HEK293 (cell line): ENCODE data around the gene PRMT5.

Experiments used
- FEZF1 ChIP-seq: fragments of 450-650 bp; formaldehyde crosslinking; IDR thresholded peaks from 2 replicates; pipeline ENCODE4 v1.5.1; 2016; ENCODE audit warnings: missing biosample characterization, missing genetic modification characterization
- HIC1 ChIP-seq: fragments of 450-650 bp; formaldehyde crosslinking; IDR thresholded peaks from 2 replicates; pipeline ENCODE4 v1.5.1; 2016; ENCODE audit warnings: missing biosample characterization, missing genetic modification characterization
- OSR2 ChIP-seq: fragments of 450-650 bp; formaldehyde crosslinking; IDR thresholded peaks from 2 replicates; pipeline ENCODE4 v1.5.1; 2016; ENCODE audit warnings: missing biosample characterization, missing genetic modification characterization
- SETDB1 ChIP-seq: IDR thresholded peaks from one replicate; pipeline ENCODE4 v1.6.1; 2017; ENCODE audit warnings: mild to moderate bottlenecking, low read length, moderate library complexity, mixed read lengths; ENCODE audit not compliant: insufficient read length
- YY1 ChIP-seq: fragments of 450-650 bp; formaldehyde crosslinking; IDR thresholded peaks from 2 replicates; pipeline ENCODE4 v1.5.1; 2018; ENCODE audit warnings: missing biosample characterization, missing genetic modification characterization
- YY2 ChIP-seq: fragments of 450-650 bp; formaldehyde crosslinking; IDR thresholded peaks from 2 replicates; pipeline ENCODE4 v1.5.1; 2016; ENCODE audit warnings: missing biosample characterization, missing genetic modification characterization
- ZBTB21 ChIP-seq: fragments of 450-650 bp; formaldehyde crosslinking; IDR thresholded peaks from 2 replicates; pipeline ENCODE4 v1.5.1; 2017; ENCODE audit warnings: missing biosample characterization, missing genetic modification characterization
- ZBTB6 ChIP-seq: fragments of 450-650 bp; formaldehyde crosslinking; IDR thresholded peaks from 2 replicates; pipeline ENCODE4 v1.5.1; 2017; ENCODE audit warnings: missing biosample characterization, missing genetic modification characterization
- ZEB2 ChIP-seq: fragments of 450-650 bp; formaldehyde crosslinking; IDR thresholded peaks from 2 replicates; pipeline ENCODE4 v1.5.1; 2016; ENCODE audit warnings: missing biosample characterization, missing genetic modification characterization
- ZIC2 ChIP-seq: fragments of 450-650 bp; formaldehyde crosslinking; IDR thresholded peaks from 2 replicates; pipeline ENCODE4 v1.5.1; 2016; ENCODE audit warnings: missing biosample characterization, missing genetic modification characterization
- ZNF138 ChIP-seq: fragments of 450-650 bp; formaldehyde crosslinking; IDR thresholded peaks from 2 replicates; pipeline ENCODE4 v1.5.1; 2016; ENCODE audit warnings: missing biosample characterization, missing genetic modification characterization, borderline replicate concordance
- ZNF148 ChIP-seq: fragments of 450-650 bp; formaldehyde crosslinking; IDR thresholded peaks from 2 replicates; pipeline ENCODE4 v1.5.0; 2017; ENCODE audit warnings: missing biosample characterization, missing genetic modification characterization, borderline replicate concordance
- ZNF184 ChIP-seq: fragments of 450-650 bp; IDR thresholded peaks from 2 replicates; pipeline ENCODE4 v1.5.1; 2018; ENCODE audit warnings: missing biosample characterization, mild to moderate bottlenecking, missing genetic modification characterization
- ZNF248 ChIP-seq: fragments of 450-650 bp; formaldehyde crosslinking; IDR thresholded peaks from 2 replicates; pipeline ENCODE4 v1.5.1; 2017; ENCODE audit warnings: missing biosample characterization, missing genetic modification characterization
- ZNF274 ChIP-seq, 2 experiments: fragments of 200-500 bp in 1 of 2; fragments of 450-650 bp in 1 of 2; sonication (Bioruptor generic) in 1 of 2; formaldehyde crosslinking in 1 of 2; IDR thresholded peaks; 2 replicates each; pipeline versions ENCODE4 v1.5.1 to v1.6.1; 2014 to 2016; ENCODE audit warnings: borderline replicate concordance in 1 of 2, inconsistent platforms in 1 of 2, low read length in 1 of 2, missing biosample characterization in 1 of 2, missing genetic modification characterization in 1 of 2
- ZNF311 ChIP-seq: fragments of 450-650 bp; formaldehyde crosslinking; IDR thresholded peaks from 2 replicates; pipeline ENCODE4 v1.5.1; 2017; ENCODE audit warnings: missing biosample characterization, missing genetic modification characterization, borderline replicate concordance
- ZNF324 ChIP-seq: fragments of 450-650 bp; formaldehyde crosslinking; IDR thresholded peaks from 2 replicates; pipeline ENCODE4 v1.5.1; 2016; ENCODE audit warnings: missing biosample characterization, missing genetic modification characterization
- ZNF416 ChIP-seq: fragments of 450-650 bp; formaldehyde crosslinking; IDR thresholded peaks from 2 replicates; pipeline ENCODE4 v1.5.1; 2016; ENCODE audit warnings: missing biosample characterization, missing genetic modification characterization
- ZNF433 ChIP-seq: fragments of 450-650 bp; formaldehyde crosslinking; IDR thresholded peaks from 2 replicates; pipeline ENCODE4 v1.5.1; 2016; ENCODE audit warnings: missing biosample characterization, missing genetic modification characterization, low read depth
- ZNF510 ChIP-seq: fragments of 450-650 bp; formaldehyde crosslinking; IDR thresholded peaks from 2 replicates; pipeline ENCODE4 v1.5.1; 2018; ENCODE audit warnings: mild to moderate bottlenecking, missing genetic modification characterization, missing biosample characterization; ENCODE audit not compliant: insufficient replicate concordance
- ZNF521 ChIP-seq: fragments of 450-650 bp; formaldehyde crosslinking; IDR thresholded peaks from 2 replicates; pipeline ENCODE4 v1.5.1; 2017; ENCODE audit warnings: missing biosample characterization, mild to moderate bottlenecking, missing genetic modification characterization
- ZNF596 ChIP-seq: fragments of 450-650 bp; IDR thresholded peaks from 2 replicates; pipeline ENCODE4 v1.5.0; 2018; ENCODE audit warnings: missing biosample characterization, mild to moderate bottlenecking, missing genetic modification characterization, moderate library complexity
- ZNF600 ChIP-seq: fragments of 450-650 bp; formaldehyde crosslinking; IDR thresholded peaks from 2 replicates; pipeline ENCODE4 v1.5.1; 2016; ENCODE audit warnings: missing biosample characterization, missing genetic modification characterization
- ZNF610 ChIP-seq: fragments of 450-650 bp; formaldehyde crosslinking; IDR thresholded peaks from 2 replicates; pipeline ENCODE4 v1.5.1; 2016; ENCODE audit warnings: missing biosample characterization, missing genetic modification characterization, borderline replicate concordance
- ZNF747 ChIP-seq: fragments of 450-650 bp; formaldehyde crosslinking; IDR thresholded peaks from 2 replicates; pipeline ENCODE4 v1.5.1; 2016; ENCODE audit warnings: missing biosample characterization, missing genetic modification characterization
- ZNF768 ChIP-seq: fragments of 450-650 bp; formaldehyde crosslinking; IDR thresholded peaks from 2 replicates; pipeline ENCODE4 v1.5.1; 2018; ENCODE audit warnings: missing biosample characterization, mild to moderate bottlenecking, missing genetic modification characterization
- ZNF785 ChIP-seq: fragments of 450-650 bp; formaldehyde crosslinking; IDR thresholded peaks from 2 replicates; pipeline ENCODE4 v1.5.1; 2016; ENCODE audit warnings: missing biosample characterization, missing genetic modification characterization
- ZNF843 ChIP-seq: fragments of 450-650 bp; formaldehyde crosslinking; IDR thresholded peaks from 2 replicates; pipeline ENCODE4 v1.5.1; 2016; ENCODE audit warnings: missing biosample characterization, missing genetic modification characterization
- ZSCAN23 ChIP-seq: fragments of 450-650 bp; formaldehyde crosslinking; IDR thresholded peaks from 2 replicates; pipeline ENCODE4 v1.5.1; 2016; ENCODE audit warnings: missing biosample characterization, missing genetic modification characterization
- ZSCAN30 ChIP-seq: fragments of 450-650 bp; IDR thresholded peaks from 2 replicates; pipeline ENCODE4 v1.5.1; 2018; ENCODE audit warnings: missing biosample characterization, mild to moderate bottlenecking, missing genetic modification characterization, moderate library complexity
- ZXDB ChIP-seq: fragments of 450-650 bp; formaldehyde crosslinking; IDR thresholded peaks from 2 replicates; pipeline ENCODE4 v1.5.1; 2016; ENCODE audit warnings: missing biosample characterization, missing genetic modification characterization

The PRMT5 gene

GRCh38 chr14:22929104-22929960 lies at the start of gene PRMT5 (continued):
- TF ChIP-seq HIC1 (tag by site-specific recombination) (no peak), ZNF747 (tag by site-specific recombination) (no peak), ZNF138 (tag by site-specific recombination) (no peak), ZEB2 (tag by site-specific recombination) (peak; percentile 64), ZNF324 (tag by site-specific recombination) (peak; percentile 83; the same call in 1 of the 2 replicates), ZSCAN30 (tag by site-specific recombination) (peak; percentile 84), OSR2 (tag by site-specific recombination) (no peak), ZNF311 (no peak), ZNF843 (tag by site-specific recombination) (peak; percentile 13; the same call in 1 of the 2 replicates), ZNF433 (tag by site-specific recombination) (no peak), YY1 (peak; percentile 95), ZSCAN23 (tag by site-specific recombination) (0 out of 2 replicates have a peak, but pooled peaks have one; percentile 16), ZBTB6 (tag by site-specific recombination) (no peak), ZNF148 (tag by site-specific recombination) (no peak; the same call in 1 of the 2 replicates), ZNF610 (tag by site-specific recombination) (peak; percentile 37; the same call in 1 of the 2 replicates), SETDB1 (no peak), ZNF184 (tag by site-specific recombination) (peak; percentile 78), ZXDB (tag by site-specific recombination) (peak; percentile 61), ZNF768 (tag by site-specific recombination) (no peak), ZNF274 (IDR thresholded peaks at IDR 0.05; ENCODE audit: low read length) (no peak), ZNF274 (tag by site-specific recombination; IDR thresholded peaks at IDR 0.05; ENCODE audit: borderline replicate concordance) (no peak), ZBTB21 (tag by site-specific recombination) (peak; percentile 70; the same call in 1 of the 2 replicates), YY2 (tag by site-specific recombination) (peak; percentile 96), ZNF521 (tag by site-specific recombination) (no peak), ZNF248 (tag by site-specific recombination) (no peak), ZNF596 (tag by site-specific recombination) (no peak), FEZF1 (no peak; the same call in 1 of the 2 replicates), ZNF416 (no peak), ZNF600 (peak; percentile 38), ZNF785 (tag by site-specific recombination) (0 out of 2 replicates have a peak, but pooled peaks have one; percentile 24), ZNF510 (tag by site-specific recombination) (no peak), ZIC2 (tag by site-specific recombination) (peak; percentile 81)
